AG04450 (cell line): ENCODE results near the gene ITGAL. TPM values are rescaled to one million over a fixed set of nuclear protein-coding genes. Genes with fewer than 3 reads are reported as not detected.

Experiments
- CTCF ChIA-PET: fragments of 300-600, 350-600 bp; formaldehyde crosslinking; extraction: SDS; loops from one replicate; lab custom pipeline; 2022; ENCODE audit warnings: antibody characterized with exemption, inconsistent platforms; lab: Charles Lee
- POLR2A ChIA-PET: fragments of 350-600 bp; formaldehyde crosslinking; extraction: SDS; loops from one replicate; lab custom pipeline; 2021; ENCODE audit warnings: antibody characterized with exemption, inconsistent platforms; lab: Yijun Ruan, JAX
- DNase-seq: peaks from one replicate; pipeline ENCODE4 v3.0.0-alpha.2; 2011; ENCODE audit warnings: low read depth, low spot score
- H3K27ac ChIP-seq: one replicate; pipeline ENCODE4 v1.5.1; 2012; ENCODE audit warnings: low read depth, low read length, control low read depth
- H3K27me3 ChIP-seq: one replicate; pipeline ENCODE4 v1.6.0; 2012; ENCODE audit warnings: low read length; ENCODE audit not compliant: control insufficient read depth, insufficient read depth
- H3K4me3 ChIP-seq: 2 replicates; pipeline ENCODE4 v1.5.1; 2011; ENCODE audit warnings: mild to moderate bottlenecking, low read depth, low read length, control low read depth
- H3K9me3 ChIP-seq: 2 replicates; pipeline ENCODE4 v1.5.1; 2012; ENCODE audit warnings: low read length; ENCODE audit not compliant: control insufficient read depth, insufficient read depth
- CTCF ChIP-seq: IDR thresholded peaks from 2 replicates; pipeline ENCODE4 v1.5.1; 2011; ENCODE audit warnings: low read depth, low read length, control low read depth, inconsistent platforms
- polyA plus RNA-seq: library from polyadenylated mRNA; depleted of rRNA; stranded (reverse); fragments of >200 nt; gene quantifications from 2 replicates; pipeline ENCODE4 v1.2.3, GENCODE V29; 2011

The ITGAL gene
- polyA plus RNA-seq, 1 experiment, result not detected

GRCh38 chr16:30554557-30555314, 82.2 kb downstream of the ITGAL start:
- ChIA-PET CTCF (interaction anchor here (0.8 kb wide), 1 partner anchor 19 kb away, joined by 3 read pairs; no protein-coding TSS in a partner anchor), POLR2A (no interaction called here)
- TF ChIP-seq CTCF, result no peak
- no peaks in the 10 kb centered on the region for H3K27me3 ChIP-seq
- no peak for DNase-seq
- H3K4me3 ChIP-seq, result no peak overlapping the region
- no peak overlapping the region for H3K27ac ChIP-seq
- H3K9me3 ChIP-seq, result peaks cover 4% of the 10 kb centered on the region; the same call in 1 of the 2 replicates

- Histone ChIP-seq H3K4me3 (no peak overlapping the region), H3K9me3 (peaks cover 4% of the 10 kb centered on the region; the same call in 1 of the 2 replicates), H3K27me3 (no peaks in the 10 kb centered on the region), H3K27ac (no peak overlapping the region)
- TF ChIP-seq CTCF, result no peak
- DNase-seq, result no peak
- POLR2A ChIA-PET, result no interaction called here
- CTCF ChIA-PET, result interaction anchor here (0.8 kb wide), 1 partner anchor 20 kb away, joined by 3 read pairs; no protein-coding TSS in a partner anchor
Measured at GRCh38 chr16:30555315-30556124, 83.0 kb downstream of the ITGAL start.

GRCh38 chr16:30556125-30556473, 83.6 kb downstream of the ITGAL start:
- H3K27ac ChIP-seq, result no peak overlapping the region
- ChIA-PET CTCF (no interaction called here), POLR2A (no interaction called here)
- DNase-seq, result no peak
- H3K9me3 ChIP-seq, result peaks cover 4% of the 10 kb centered on the region; the same call in 1 of the 2 replicates
- no peaks in the 10 kb centered on the region for H3K27me3 ChIP-seq
- no peak overlapping the region for H3K4me3 ChIP-seq
- TF ChIP-seq CTCF, result no peak

GRCh38 chr16:30557707-30557956, 85.1 kb downstream of the ITGAL start:
- POLR2A ChIA-PET, result interaction anchor here (0.7 to 1.6 kb wide), 7 partner anchors 9 to 93 kb away, joined by 3 to 12 read pairs (median 5); partner anchors contain the start of genes PRR14, ZNF688 and ZNF689
- no peak for TF ChIP-seq CTCF
- Histone ChIP-seq H3K27me3 (no peaks in the 10 kb centered on the region), H3K27ac (no peak overlapping the region), H3K9me3 (peaks cover 10% of the 10 kb centered on the region; the same call in 1 of the 2 replicates), H3K4me3 (peak overlapping the region; percentile 77)
- CTCF ChIA-PET, result interaction anchor here (0.6 to 2.3 kb wide), 5 partner anchors 22 to 468 kb away, joined by 3 to 9 read pairs (median 6); partner anchors contain the start of gene DCTPP1
- no peak for DNase-seq
